ENCODE results near the gene TTPAL. TPM values are rescaled to one million over a fixed set of nuclear protein-coding genes. Genes with fewer than 3 reads are reported as not detected.

Gene TTPAL
- total RNA-seq, 3 donors from 2014 or later (not counting 1 experiment from before 2014, with no cell fraction given): 17.2 to 22.9 (median 22.5) TPM

GRCh38 chr20:44447827-44448419 is 27.8 kb upstream of the TTPAL start:
- no peak overlapping the region for H3K4me3 ChIP-seq (ENCODE audit: low read length)
- H3K4me1 Mint-ChIP-seq: no peaks in the 10 kb centered on the region
- intact Hi-C loops (cut with micrococcal nuclease): no loop called here
- TF ChIP-seq CTCF (IDR thresholded peaks at IDR 0.05): no peak
- H3K27me3 Mint-ChIP-seq (ENCODE audit: low read depth in 2 of 2): peaks cover 9 to 12% of the 10 kb centered on the region in 2 donors
- no peak overlapping the region for H3K4me3 Mint-ChIP-seq
- H3K4me1 ChIP-seq (ENCODE audit: control insufficient read depth, insufficient read depth, low read length): no peaks in the 10 kb centered on the region
- no peaks in the 10 kb centered on the region for H3K36me3 Mint-ChIP-seq
- DNase-seq (no peak), ATAC-seq (no peak)
- H3K27me3 ChIP-seq (ENCODE audit: control insufficient read depth, insufficient read depth, low read length): no peaks in the 10 kb centered on the region
- no peak overlapping the region for H3K27ac ChIP-seq (ENCODE audit: low read length)
- H3K27ac Mint-ChIP-seq: no peak overlapping the region
- WGBS (ENCODE audit: insufficient coverage): 85% methylated on average over 3 of the region's 3 CpGs
- H3K9me3 ChIP-seq (ENCODE audit: control insufficient read depth, insufficient read depth, low read length): no peaks in the 10 kb centered on the region
- no peaks in the 10 kb centered on the region for H3K9me3 Mint-ChIP-seq
- no peaks in the 10 kb centered on the region for H3K36me3 ChIP-seq (ENCODE audit: control insufficient read depth, insufficient read depth, low read length)

GRCh38 chr20:44448753-44449546 is 26.7 kb upstream of the TTPAL start:
- Mint-ChIP-seq H3K4me3 (no peak overlapping the region), H3K36me3 (no peaks in the 10 kb centered on the region), H3K27me3 (ENCODE audit: low read depth in 2 of 2) (peaks cover 9 to 12% of the 10 kb centered on the region in 2 donors), H3K9me3 (no peaks in the 10 kb centered on the region), H3K4me1 (no peaks in the 10 kb centered on the region), H3K27ac (no peak overlapping the region)
- Histone ChIP-seq H3K36me3 (ENCODE audit: control insufficient read depth, insufficient read depth, low read length) (no peaks in the 10 kb centered on the region), H3K27ac (ENCODE audit: low read length) (no peak overlapping the region), H3K4me1 (ENCODE audit: control insufficient read depth, insufficient read depth, low read length) (no peaks in the 10 kb centered on the region), H3K27me3 (ENCODE audit: control insufficient read depth, insufficient read depth, low read length) (no peaks in the 10 kb centered on the region), H3K9me3 (ENCODE audit: control insufficient read depth, insufficient read depth, low read length) (no peaks in the 10 kb centered on the region), H3K4me3 (ENCODE audit: low read length) (no peak overlapping the region)
- 80% methylated on average over 9 of the region's 9 CpGs for WGBS (ENCODE audit: insufficient coverage)
- DNase-seq: peak in 1 of 2 donors; percentile 36
- TF ChIP-seq CTCF (IDR thresholded peaks at IDR 0.05): no peak
- intact Hi-C loops (cut with micrococcal nuclease): no loop called here
- ATAC-seq: peak in 1 of 3 donors; percentile 35

- H3K36me3 Mint-ChIP-seq: no peaks in the 10 kb centered on the region
- peaks cover 9 to 12% of the 10 kb centered on the region in 2 donors for H3K27me3 Mint-ChIP-seq (ENCODE audit: low read depth in 2 of 2)
- no peaks in the 10 kb centered on the region for H3K36me3 ChIP-seq (ENCODE audit: control insufficient read depth, insufficient read depth, low read length)
- no peak overlapping the region for H3K27ac ChIP-seq (ENCODE audit: low read length)
- no peaks in the 10 kb centered on the region for H3K9me3 ChIP-seq (ENCODE audit: control insufficient read depth, insufficient read depth, low read length)
- H3K4me1 ChIP-seq (ENCODE audit: control insufficient read depth, insufficient read depth, low read length): no peaks in the 10 kb centered on the region
- H3K4me3 Mint-ChIP-seq: no peak overlapping the region
- H3K27me3 ChIP-seq (ENCODE audit: control insufficient read depth, insufficient read depth, low read length): no peaks in the 10 kb centered on the region
- ATAC-seq (no peak), DNase-seq (no peak)
- H3K4me3 ChIP-seq (ENCODE audit: low read length): no peak overlapping the region
- H3K27ac Mint-ChIP-seq: no peak overlapping the region
- H3K4me1 Mint-ChIP-seq: no peaks in the 10 kb centered on the region
- WGBS (ENCODE audit: insufficient coverage): 97% methylated on average over 5 of the region's 7 CpGs
- intact Hi-C loops (cut with micrococcal nuclease): no loop called here
- TF ChIP-seq CTCF (IDR thresholded peaks at IDR 0.05): no peak
- H3K9me3 Mint-ChIP-seq: no peaks in the 10 kb centered on the region
These were observed 25.8 kb upstream of the TTPAL start for GRCh38 chr20:44449864-44450263.

All from natural killer cell (primary cell).